Measurements from ENCODE around the gene BAIAP2L2. TPM values are rescaled to one million over a fixed set of nuclear protein-coding genes. Genes with fewer than 3 reads are reported as not detected.

BAIAP2L2 gene
- total RNA-seq, 1 donor from 2014 or later, result 4.5 TPM

DNA sequence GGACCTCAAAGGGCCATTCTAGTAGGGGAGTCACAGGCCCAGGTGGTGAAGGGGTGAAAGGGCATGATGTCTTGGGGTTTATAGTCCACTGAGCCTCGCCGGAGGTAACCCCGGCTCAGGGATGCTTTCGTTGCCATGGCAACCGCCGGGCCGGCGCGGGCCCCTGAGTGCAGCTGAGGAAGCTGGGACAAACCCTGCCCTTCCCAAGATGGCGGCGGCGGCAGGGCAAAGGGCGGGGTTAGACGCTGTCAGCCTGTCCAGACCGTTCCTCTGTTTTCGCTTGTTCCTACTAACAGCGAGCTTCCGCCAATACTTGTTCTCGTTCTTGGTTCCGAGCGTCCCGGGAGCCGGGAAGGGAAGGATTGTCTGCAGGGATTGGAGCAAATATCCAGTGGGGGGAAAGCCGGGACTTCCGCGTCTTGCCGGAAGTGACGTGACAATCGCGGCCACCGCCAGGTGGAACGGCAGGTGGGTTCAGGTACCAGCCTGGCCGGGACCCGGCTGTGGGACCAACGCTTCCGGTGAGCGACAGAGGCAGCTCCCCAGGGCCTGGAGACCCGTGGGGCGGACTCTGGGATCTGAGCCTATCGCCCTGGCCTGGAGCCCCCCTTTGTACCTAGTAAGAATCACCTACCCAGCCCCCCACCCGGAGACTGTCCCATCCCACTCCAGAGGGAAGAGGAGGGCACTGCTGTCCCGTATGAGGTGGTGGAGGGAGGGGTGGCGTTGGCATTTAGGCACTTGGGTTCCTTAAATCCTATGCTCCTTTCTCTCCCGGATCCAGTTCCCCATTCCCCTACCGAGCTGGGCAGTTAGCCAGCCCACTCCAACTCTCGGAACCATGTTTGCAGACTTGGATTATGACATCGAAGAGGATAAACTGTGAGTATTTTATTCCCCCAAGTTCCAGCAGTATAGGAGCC is 53.3 kb downstream of the BAIAP2L2 start, which contains the start of gene PICK1:
Gene PICK1 (plus strand): TSS at position 436 of the 923 bp plus-strand sequence. CDS start 406 bp downstream, at position 842.
- no peak for TF ChIP-seq CTCF (conservative IDR thresholded peaks at IDR 0.05)
- Mint-ChIP-seq H3K27me3 (no peaks in the 10 kb centered on the region), H3K4me1 (ENCODE audit: unreplicated experiment) (peaks cover 19% of the 10 kb centered on the region), H3K27ac (peak within 1 kb of the TSS; percentile 99), H3K9me3 (no peaks in the 10 kb centered on the region), H3K36me3 (peaks cover 6% of the 10 kb centered on the region), H3K4me3 (peak within 1 kb of the TSS; percentile 97)
- peak; percentile 86 for DNase-seq (ENCODE audit: extremely low spot score, unreplicated experiment)

- Mint-ChIP-seq H3K27ac (no peak overlapping the region), H3K36me3 (no peaks in the 10 kb centered on the region), H3K27me3 (peaks cover under 1% of the 10 kb centered on the region), H3K9me3 (no peaks in the 10 kb centered on the region), H3K4me3 (peak overlapping the region; percentile 58), H3K4me1 (ENCODE audit: unreplicated experiment) (peaks cover 6% of the 10 kb centered on the region)
- peak; percentile 85 for DNase-seq (ENCODE audit: extremely low spot score, unreplicated experiment)
- TF ChIP-seq CTCF (conservative IDR thresholded peaks at IDR 0.05), result peak; percentile 98
These were observed 58.3 kb downstream of the BAIAP2L2 start for GRCh38 chr22:38051900-38052862.

GRCh38 chr22:38051261-38051660 is 59.2 kb downstream of the BAIAP2L2 start:
- no peak for DNase-seq (ENCODE audit: extremely low spot score, unreplicated experiment)
- no peaks in the 10 kb centered on the region for H3K9me3 Mint-ChIP-seq
- peaks cover 8% of the 10 kb centered on the region for H3K4me1 Mint-ChIP-seq (ENCODE audit: unreplicated experiment)
- no peak overlapping the region for H3K27ac Mint-ChIP-seq
- no peaks in the 10 kb centered on the region for H3K36me3 Mint-ChIP-seq
- no peak overlapping the region for H3K4me3 Mint-ChIP-seq
- peaks cover 5% of the 10 kb centered on the region for H3K27me3 Mint-ChIP-seq
- no peak for TF ChIP-seq CTCF (conservative IDR thresholded peaks at IDR 0.05)

- H3K27me3 Mint-ChIP-seq, result peaks cover 5% of the 10 kb centered on the region
- peaks cover 8% of the 10 kb centered on the region for H3K4me1 Mint-ChIP-seq (ENCODE audit: unreplicated experiment)
- H3K9me3 Mint-ChIP-seq, result no peaks in the 10 kb centered on the region
- H3K4me3 Mint-ChIP-seq, result no peak overlapping the region
- no peak for TF ChIP-seq CTCF (conservative IDR thresholded peaks at IDR 0.05)
- no peaks in the 10 kb centered on the region for H3K36me3 Mint-ChIP-seq
- H3K27ac Mint-ChIP-seq, result no peak overlapping the region
- DNase-seq (ENCODE audit: extremely low spot score, unreplicated experiment), result peak; percentile 68
These were observed 59.8 kb downstream of the BAIAP2L2 start for GRCh38 chr22:38050720-38051119.

GRCh38 chr22:38049812-38050619 is 60.5 kb downstream of the BAIAP2L2 start:
- no peak for TF ChIP-seq CTCF (conservative IDR thresholded peaks at IDR 0.05)
- Mint-ChIP-seq H3K27me3 (peaks cover 5% of the 10 kb centered on the region), H3K36me3 (no peaks in the 10 kb centered on the region), H3K27ac (no peak overlapping the region), H3K4me1 (ENCODE audit: unreplicated experiment) (peaks cover 8% of the 10 kb centered on the region), H3K4me3 (no peak overlapping the region), H3K9me3 (no peaks in the 10 kb centered on the region)
- DNase-seq (ENCODE audit: extremely low spot score, unreplicated experiment), result no peak

Measured in type B pancreatic cell (in vitro differentiated cells).